Measurements from ENCODE around the gene COQ2.

COQ2 gene

GRCh38 chr4:83214079-83214478 is 70.5 kb downstream of the COQ2 start:
- DNase-seq = no peak

Data from stimulated activated CD4-positive, alpha-beta T cell treated with anti-CD3 and anti-CD28 coated beads, Interleukin-4, amount 100 ng/mL, for 24 hours (primary cell).